Astrocyte (in vitro differentiated cells and primary cell): ENCODE measurements around the gene NUMB. TPM values are rescaled to one million over a fixed set of nuclear protein-coding genes. Genes with fewer than 3 reads are reported as not detected.
A peak's percentile ranks its signal among the peaks of the same experiment; 100 is the strongest.

Source experiments
- DNase-seq: peaks from one replicate; pipeline ENCODE4 v3.0.0-alpha.2; 2010; ENCODE audit warnings: low read depth
- FAIRE-seq: peaks from 2 replicates; lab custom pipeline; 2011; peaks lifted over from hg19 to GRCh38; lab: Jason Lieb, UNC
- H2AFZ ChIP-seq: 2 replicates; pipeline ENCODE4 v1.6.0; 2012; ENCODE audit warnings: low read depth, low read length, inconsistent platforms
- H3K27ac ChIP-seq: 2 replicates; pipeline ENCODE4 v1.5.1; 2011; ENCODE audit warnings: low read depth, low read length, inconsistent platforms
- H3K27me3 ChIP-seq: 2 replicates; pipeline ENCODE4 v1.6.0; 2011; ENCODE audit warnings: low read length, inconsistent platforms; ENCODE audit not compliant: insufficient read depth
- H3K36me3 ChIP-seq: 2 replicates; pipeline ENCODE4 v1.5.1; 2011; ENCODE audit warnings: low read length, inconsistent platforms; ENCODE audit not compliant: insufficient read depth
- H3K4me1 ChIP-seq: 2 replicates; pipeline ENCODE4 v1.5.1; 2011; ENCODE audit warnings: low read length, inconsistent platforms; ENCODE audit not compliant: insufficient read depth
- H3K4me2 ChIP-seq: 2 replicates; pipeline ENCODE4 v1.6.0; 2012; ENCODE audit warnings: low read length, inconsistent platforms
- H3K4me3 ChIP-seq: 2 replicates; pipeline ENCODE4 v1.5.1; 2011; ENCODE audit warnings: low read depth, mild to moderate bottlenecking, low read length, inconsistent platforms; ENCODE audit not compliant: insufficient read depth
- H3K79me2 ChIP-seq: 2 replicates; pipeline ENCODE4 v1.6.0; 2012; ENCODE audit warnings: mild to moderate bottlenecking, low read length, inconsistent platforms; ENCODE audit not compliant: insufficient read depth
- H3K9ac ChIP-seq: 2 replicates; pipeline ENCODE4 v1.6.0; 2012; ENCODE audit warnings: mild to moderate bottlenecking, low read length, inconsistent platforms
- H3K9me3 ChIP-seq: 2 replicates; pipeline ENCODE4 v1.5.1; 2012; ENCODE audit warnings: low read depth, mild to moderate bottlenecking, low read length, inconsistent platforms; ENCODE audit not compliant: insufficient read depth
- H4K20me1 ChIP-seq: 2 replicates; pipeline ENCODE4 v1.6.0; 2012; ENCODE audit warnings: low read length, inconsistent platforms; ENCODE audit not compliant: insufficient read depth
- H3K27ac Mint-ChIP-seq: one replicate; pipeline ENCODE4 v1.8.0; 2021; ENCODE audit warnings: mild to moderate bottlenecking, mixed read lengths; ENCODE audit not compliant: unreplicated experiment
- H3K27me3 Mint-ChIP-seq: one replicate; pipeline ENCODE4 v1.8.0; 2021; ENCODE audit warnings: low read depth, mixed read lengths; ENCODE audit not compliant: unreplicated experiment
- H3K36me3 Mint-ChIP-seq: one replicate; pipeline ENCODE4 v1.8.0; 2021; ENCODE audit warnings: low read depth, mixed read lengths; ENCODE audit not compliant: unreplicated experiment
- H3K4me1 Mint-ChIP-seq: one replicate; pipeline ENCODE4 v1.8.0; 2021; ENCODE audit warnings: low read depth, mixed read lengths; ENCODE audit not compliant: unreplicated experiment
- H3K4me3 Mint-ChIP-seq: one replicate; pipeline ENCODE4 v1.8.0; 2021; ENCODE audit warnings: mild to moderate bottlenecking, moderate library complexity, mixed read lengths; ENCODE audit not compliant: unreplicated experiment
- H3K9me3 Mint-ChIP-seq: one replicate; pipeline ENCODE4 v1.8.0; 2021; ENCODE audit warnings: mild to moderate bottlenecking, mixed read lengths; ENCODE audit not compliant: unreplicated experiment
- CTCF ChIP-seq: IDR thresholded peaks from 2 replicates; pipeline ENCODE4 v1.5.1; 2011; ENCODE audit warnings: low read depth, mild to moderate bottlenecking, inconsistent platforms, low read length, moderate library complexity; ENCODE audit not compliant: insufficient read depth
- EZH2 ChIP-seq: IDR thresholded peaks from 2 replicates; pipeline ENCODE4 v1.6.1; 2012; ENCODE audit warnings: mild to moderate bottlenecking, low read length, inconsistent platforms; ENCODE audit not compliant: insufficient read depth
- total RNA-seq: library from RNA; stranded (reverse); gene quantifications from 2 replicates; pipeline ENCODE4 v1.2.1, GENCODE V29; 2021

The NUMB gene
- total RNA-seq, 1 donor from 2014 or later, result 93.9 TPM

DNA sequence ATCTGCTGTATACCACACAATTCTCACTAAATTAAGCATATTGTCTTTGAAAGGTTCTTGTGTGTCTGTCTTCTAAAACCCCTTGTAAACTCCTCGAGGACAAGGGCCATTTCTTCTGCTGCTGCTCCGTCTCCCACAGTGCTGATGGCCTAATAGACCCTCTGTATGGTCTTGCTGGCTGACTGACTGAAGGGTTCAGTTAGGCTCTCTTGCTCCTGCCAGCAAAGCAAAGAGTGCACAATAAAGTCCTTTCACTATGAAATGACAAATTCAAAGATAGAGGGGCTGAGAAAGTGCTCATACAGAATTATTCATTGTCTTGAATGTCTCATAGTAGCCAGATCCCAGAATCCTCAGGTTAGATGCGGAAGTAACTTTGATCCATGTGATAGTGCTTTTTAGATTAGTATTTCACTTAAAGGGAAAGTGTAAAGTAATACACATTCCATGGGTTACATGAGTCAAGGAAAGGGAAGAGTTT, 18.1 kb upstream of the NUMB start:
- no peak overlapping the region for H3K4me2 ChIP-seq
- H3K4me3 Mint-ChIP-seq, result no peak overlapping the region
- no peak overlapping the region for H3K27ac ChIP-seq
- no peak for FAIRE-seq
- H3K36me3 ChIP-seq, result no peaks in the 10 kb centered on the region
- no peak overlapping the region for H3K9ac ChIP-seq
- no peak overlapping the region for H3K4me3 ChIP-seq
- peak overlapping the region; percentile 22 for H3K27ac Mint-ChIP-seq
- no peaks in the 10 kb centered on the region for H3K36me3 Mint-ChIP-seq
- H3K4me1 Mint-ChIP-seq, result peaks cover 12% of the 10 kb centered on the region
- no peaks in the 10 kb centered on the region for H3K27me3 Mint-ChIP-seq
- no peaks in the 10 kb centered on the region for H3K79me2 ChIP-seq
- H3K9me3 Mint-ChIP-seq, result no peaks in the 10 kb centered on the region
- no peaks in the 10 kb centered on the region for H3K4me1 ChIP-seq
- H3K9me3 ChIP-seq, result no peaks in the 10 kb centered on the region
- no peaks in the 10 kb centered on the region for H4K20me1 ChIP-seq
- DNase-seq, result no peak
- no peak for TF ChIP-seq EZH2
- no peak for TF ChIP-seq CTCF
- H2AFZ ChIP-seq, result no peak overlapping the region
- H3K27me3 ChIP-seq, result no peaks in the 10 kb centered on the region

- Histone ChIP-seq H3K4me2 (no peak overlapping the region), H3K27me3 (no peaks in the 10 kb centered on the region), H3K4me3 (no peak overlapping the region), H3K4me1 (no peaks in the 10 kb centered on the region), H3K36me3 (no peaks in the 10 kb centered on the region), H3K9ac (no peak overlapping the region), H3K27ac (no peak overlapping the region), H3K79me2 (no peaks in the 10 kb centered on the region), H4K20me1 (no peaks in the 10 kb centered on the region), H3K9me3 (no peaks in the 10 kb centered on the region), H2AFZ (no peak overlapping the region)
- Mint-ChIP-seq H3K27ac (no peak overlapping the region), H3K4me1 (peaks cover 12% of the 10 kb centered on the region), H3K27me3 (no peaks in the 10 kb centered on the region), H3K36me3 (no peaks in the 10 kb centered on the region), H3K9me3 (no peaks in the 10 kb centered on the region), H3K4me3 (no peak overlapping the region)
- DNase-seq, result no peak
- no peak for TF ChIP-seq CTCF
- no peak for TF ChIP-seq EZH2
- no peak for FAIRE-seq
Measured at GRCh38 chr14:73474952-73475351, 16.6 kb upstream of the NUMB start.

DNA sequence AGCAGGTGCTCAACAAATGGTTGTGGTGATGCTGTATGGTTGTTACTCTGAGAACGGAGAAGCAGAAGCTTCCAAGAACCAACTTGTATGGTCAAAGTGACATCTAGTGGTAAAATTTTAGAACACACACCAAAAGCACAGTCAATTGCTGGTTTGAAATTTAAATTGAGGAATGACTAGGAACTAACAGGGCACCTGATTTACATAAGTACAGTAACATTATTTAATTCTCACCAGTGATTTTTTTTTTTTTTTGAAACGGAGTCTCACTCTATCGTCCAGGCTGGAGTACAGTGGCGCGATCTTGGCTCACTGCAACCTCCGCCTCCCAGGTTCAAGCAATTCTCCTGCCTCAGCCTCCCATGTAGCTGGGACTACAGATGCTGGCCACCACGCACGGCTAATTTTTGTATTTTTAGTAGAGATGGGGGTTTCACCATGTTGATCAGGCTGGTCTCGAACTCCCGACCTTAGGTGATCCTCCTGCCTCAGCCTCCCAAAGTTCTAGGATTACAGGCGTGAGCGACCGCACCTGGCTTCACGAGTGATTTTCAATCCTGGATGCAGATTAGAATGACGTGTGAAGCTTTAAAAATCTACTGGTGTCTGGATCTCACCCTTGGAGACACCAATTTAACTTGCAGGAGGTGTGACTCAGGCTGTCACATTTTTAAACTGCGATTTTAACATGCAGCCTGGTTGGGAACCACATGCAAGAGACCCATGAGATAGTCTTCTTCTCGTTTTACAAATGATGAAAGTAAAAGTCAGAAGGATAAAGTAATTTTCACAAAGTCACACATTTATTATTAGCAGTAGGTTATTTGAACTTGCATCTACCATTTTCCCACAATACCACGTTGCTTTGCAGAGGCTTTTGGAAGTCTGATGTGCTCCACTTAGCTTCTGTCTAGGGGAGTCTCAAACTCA, 14.1 kb upstream of the NUMB start:
- peaks cover 18% of the 10 kb centered on the region for H3K4me1 Mint-ChIP-seq
- H3K4me3 ChIP-seq, result no peak overlapping the region
- TF ChIP-seq CTCF (peak; percentile 76), EZH2 (no peak)
- no peak overlapping the region for H3K27ac Mint-ChIP-seq
- H3K36me3 ChIP-seq, result no peaks in the 10 kb centered on the region
- H3K9ac ChIP-seq, result no peak overlapping the region
- H3K4me3 Mint-ChIP-seq, result peak overlapping the region; percentile 21
- H3K27me3 Mint-ChIP-seq, result no peaks in the 10 kb centered on the region
- H3K9me3 ChIP-seq, result no peaks in the 10 kb centered on the region
- peak; percentile 61 for DNase-seq
- H3K27ac ChIP-seq, result no peak overlapping the region
- H2AFZ ChIP-seq, result no peak overlapping the region
- no peaks in the 10 kb centered on the region for H4K20me1 ChIP-seq
- no peak overlapping the region for H3K4me2 ChIP-seq
- no peak for FAIRE-seq
- no peaks in the 10 kb centered on the region for H3K79me2 ChIP-seq
- no peaks in the 10 kb centered on the region for H3K27me3 ChIP-seq
- no peaks in the 10 kb centered on the region for H3K9me3 Mint-ChIP-seq
- H3K4me1 ChIP-seq, result peaks cover 9% of the 10 kb centered on the region
- H3K36me3 Mint-ChIP-seq, result no peaks in the 10 kb centered on the region
